ENCODE measurements around the gene INTS4.
"Not testable (repeated sequence)": the region's sequence is repeated elsewhere in the genome, so short reads cannot be mapped to it uniquely, and the experiment has no call there.

INTS4 gene, protein sequence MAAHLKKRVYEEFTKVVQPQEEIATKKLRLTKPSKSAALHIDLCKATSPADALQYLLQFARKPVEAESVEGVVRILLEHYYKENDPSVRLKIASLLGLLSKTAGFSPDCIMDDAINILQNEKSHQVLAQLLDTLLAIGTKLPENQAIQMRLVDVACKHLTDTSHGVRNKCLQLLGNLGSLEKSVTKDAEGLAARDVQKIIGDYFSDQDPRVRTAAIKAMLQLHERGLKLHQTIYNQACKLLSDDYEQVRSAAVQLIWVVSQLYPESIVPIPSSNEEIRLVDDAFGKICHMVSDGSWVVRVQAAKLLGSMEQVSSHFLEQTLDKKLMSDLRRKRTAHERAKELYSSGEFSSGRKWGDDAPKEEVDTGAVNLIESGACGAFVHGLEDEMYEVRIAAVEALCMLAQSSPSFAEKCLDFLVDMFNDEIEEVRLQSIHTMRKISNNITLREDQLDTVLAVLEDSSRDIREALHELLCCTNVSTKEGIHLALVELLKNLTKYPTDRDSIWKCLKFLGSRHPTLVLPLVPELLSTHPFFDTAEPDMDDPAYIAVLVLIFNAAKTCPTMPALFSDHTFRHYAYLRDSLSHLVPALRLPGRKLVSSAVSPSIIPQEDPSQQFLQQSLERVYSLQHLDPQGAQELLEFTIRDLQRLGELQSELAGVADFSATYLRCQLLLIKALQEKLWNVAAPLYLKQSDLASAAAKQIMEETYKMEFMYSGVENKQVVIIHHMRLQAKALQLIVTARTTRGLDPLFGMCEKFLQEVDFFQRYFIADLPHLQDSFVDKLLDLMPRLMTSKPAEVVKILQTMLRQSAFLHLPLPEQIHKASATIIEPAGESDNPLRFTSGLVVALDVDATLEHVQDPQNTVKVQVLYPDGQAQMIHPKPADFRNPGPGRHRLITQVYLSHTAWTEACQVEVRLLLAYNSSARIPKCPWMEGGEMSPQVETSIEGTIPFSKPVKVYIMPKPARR

DNA sequence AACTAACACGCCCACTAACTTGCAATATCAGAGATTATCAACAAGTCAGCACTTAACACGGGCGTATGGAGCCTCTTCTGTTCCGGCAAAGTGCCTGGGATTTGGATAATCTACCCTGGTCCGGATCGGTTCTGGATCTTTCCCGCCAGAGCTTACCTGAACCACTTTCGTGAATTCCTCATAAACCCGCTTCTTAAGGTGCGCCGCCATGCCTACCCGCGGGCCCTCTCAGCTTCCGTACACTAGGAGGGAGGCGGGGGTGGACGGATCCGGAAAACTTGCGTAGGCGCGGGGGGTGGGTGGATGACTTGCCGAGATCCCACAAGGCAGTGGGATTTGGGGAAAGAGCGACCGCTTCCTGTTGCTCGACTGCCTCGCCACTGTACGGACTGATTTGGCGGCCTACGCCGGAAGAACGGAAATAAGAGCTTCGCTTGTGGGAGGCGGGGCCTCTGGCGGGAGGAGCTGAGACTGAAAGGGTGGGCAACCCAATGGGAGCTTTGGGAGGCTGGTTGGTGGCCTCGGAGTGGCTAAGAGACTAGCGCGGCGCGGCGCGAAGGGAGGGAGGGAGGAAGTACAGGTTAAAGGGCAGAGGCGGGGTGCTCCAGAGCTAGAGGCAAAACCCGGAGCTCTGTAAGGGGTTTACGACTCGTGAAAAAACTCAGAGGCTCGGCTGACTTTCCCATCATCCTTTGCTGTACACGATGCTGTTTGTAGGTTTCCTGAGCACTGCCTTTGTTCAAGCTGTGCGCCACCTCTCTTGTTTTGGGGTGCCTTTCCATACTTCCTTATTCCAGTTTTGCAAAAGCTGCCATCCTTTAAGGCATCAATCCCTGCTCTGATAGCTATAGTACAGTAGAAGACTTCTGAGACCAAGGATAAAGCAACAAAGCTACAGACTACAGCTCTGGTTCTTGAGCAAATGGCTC lies at the start of gene INTS4:
Gene INTS4 (minus strand): TSS at position 235 of the 929 bp plus-strand sequence. CDS start 25 bp downstream, at position 210.
- H3K4me1 ChIP-seq (ENCODE audit: insufficient read depth, poor library complexity, severe bottlenecking) = no peaks in the 10 kb centered on the region
- H3K36me3 ChIP-seq (ENCODE audit: low read depth) = peaks cover 10% of the 10 kb centered on the region; the same call in 1 of the 2 replicates
- TF ChIP-seq, protein P1, sequence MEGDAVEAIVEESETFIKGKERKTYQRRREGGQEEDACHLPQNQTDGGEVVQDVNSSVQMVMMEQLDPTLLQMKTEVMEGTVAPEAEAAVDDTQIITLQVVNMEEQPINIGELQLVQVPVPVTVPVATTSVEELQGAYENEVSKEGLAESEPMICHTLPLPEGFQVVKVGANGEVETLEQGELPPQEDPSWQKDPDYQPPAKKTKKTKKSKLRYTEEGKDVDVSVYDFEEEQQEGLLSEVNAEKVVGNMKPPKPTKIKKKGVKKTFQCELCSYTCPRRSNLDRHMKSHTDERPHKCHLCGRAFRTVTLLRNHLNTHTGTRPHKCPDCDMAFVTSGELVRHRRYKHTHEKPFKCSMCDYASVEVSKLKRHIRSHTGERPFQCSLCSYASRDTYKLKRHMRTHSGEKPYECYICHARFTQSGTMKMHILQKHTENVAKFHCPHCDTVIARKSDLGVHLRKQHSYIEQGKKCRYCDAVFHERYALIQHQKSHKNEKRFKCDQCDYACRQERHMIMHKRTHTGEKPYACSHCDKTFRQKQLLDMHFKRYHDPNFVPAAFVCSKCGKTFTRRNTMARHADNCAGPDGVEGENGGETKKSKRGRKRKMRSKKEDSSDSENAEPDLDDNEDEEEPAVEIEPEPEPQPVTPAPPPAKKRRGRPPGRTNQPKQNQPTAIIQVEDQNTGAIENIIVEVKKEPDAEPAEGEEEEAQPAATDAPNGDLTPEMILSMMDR (IDR thresholded peaks at IDR 0.05; ENCODE audit: poor library complexity, severe bottlenecking) = no peak
- H3K27me3 ChIP-seq (ENCODE audit: insufficient read depth, poor library complexity, severe bottlenecking) = no peaks in the 10 kb centered on the region
- peak; percentile 99 for DNase-seq (ENCODE audit: low spot score)
- peak within 1 kb of the TSS; percentile 66 for H3K4me3 ChIP-seq (ENCODE audit: severe bottlenecking)
- peak; percentile 98 for ATAC-seq (ENCODE audit: low read depth)
- H3K27ac ChIP-seq (ENCODE audit: poor library complexity, severe bottlenecking) = peak within 1 kb of the TSS; percentile 52
- no peaks in the 10 kb centered on the region for H3K9me3 ChIP-seq (ENCODE audit: severe bottlenecking)

DNA sequence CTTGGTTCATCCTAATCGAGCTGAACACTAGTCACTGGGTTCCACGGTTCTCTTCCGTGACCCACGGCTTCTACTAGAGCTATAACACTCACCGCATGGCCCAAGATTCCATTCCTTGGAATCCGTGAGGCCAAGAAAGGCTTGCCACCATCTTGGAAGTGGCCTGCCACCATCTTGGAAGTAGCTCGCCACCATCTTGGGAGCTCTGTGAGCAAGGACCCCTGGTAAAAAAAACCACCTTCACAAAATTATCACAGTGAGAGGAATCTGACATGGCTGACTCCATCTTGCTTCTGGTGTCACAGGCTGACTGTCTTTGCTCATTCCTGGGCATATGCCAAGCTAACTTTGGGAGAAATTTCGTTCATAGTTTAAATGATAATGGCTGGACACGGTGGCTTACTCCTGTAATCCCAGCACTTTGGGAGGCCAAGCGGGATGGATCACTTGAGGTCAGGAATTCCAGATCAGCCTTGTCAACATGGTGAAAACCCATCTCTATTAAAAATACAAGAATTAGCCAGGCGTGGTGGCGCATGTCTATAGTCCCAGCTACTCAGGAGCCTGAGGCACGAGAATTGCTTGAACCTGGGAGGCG lies 47.5 kb upstream of the INTS4 start:
- no peak for ATAC-seq (ENCODE audit: low read depth)
- no peak for DNase-seq (ENCODE audit: low spot score)
- TF ChIP-seq, protein P1 (IDR thresholded peaks at IDR 0.05; ENCODE audit: poor library complexity, severe bottlenecking) = no peak

DNA sequence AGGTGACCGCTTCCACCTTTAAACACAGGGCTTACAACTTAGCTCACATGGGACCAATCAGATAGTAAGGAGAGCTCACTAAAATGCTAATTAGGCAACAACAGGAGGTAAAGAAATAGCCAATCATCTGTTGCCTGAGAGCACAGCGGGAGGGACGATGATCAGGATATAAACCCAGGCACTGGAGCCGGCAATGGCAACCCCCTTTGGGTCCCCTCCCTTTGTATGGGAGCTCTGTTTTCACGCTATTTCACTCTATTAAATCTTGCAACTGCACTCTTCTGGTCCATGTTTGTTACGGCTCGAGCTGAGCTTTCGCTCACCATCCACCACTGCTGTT lies 46.9 kb upstream of the INTS4 start:
- peak overlapping the region; percentile 90 for H3K27ac ChIP-seq (ENCODE audit: poor library complexity, severe bottlenecking)

More for the DNA sequence above, 47.5 kb upstream of the INTS4 start:
- Histone ChIP-seq H3K4me3 (ENCODE audit: severe bottlenecking) (no peak overlapping the region), H3K36me3 (ENCODE audit: low read depth) (no peaks in the 10 kb centered on the region), H3K9me3 (ENCODE audit: severe bottlenecking) (no peaks in the 10 kb centered on the region), H3K4me1 (ENCODE audit: insufficient read depth, poor library complexity, severe bottlenecking) (peaks cover 26% of the 10 kb centered on the region), H3K27me3 (ENCODE audit: insufficient read depth, poor library complexity, severe bottlenecking) (no peaks in the 10 kb centered on the region), H3K27ac (ENCODE audit: poor library complexity, severe bottlenecking) (no peak overlapping the region)

DNA sequence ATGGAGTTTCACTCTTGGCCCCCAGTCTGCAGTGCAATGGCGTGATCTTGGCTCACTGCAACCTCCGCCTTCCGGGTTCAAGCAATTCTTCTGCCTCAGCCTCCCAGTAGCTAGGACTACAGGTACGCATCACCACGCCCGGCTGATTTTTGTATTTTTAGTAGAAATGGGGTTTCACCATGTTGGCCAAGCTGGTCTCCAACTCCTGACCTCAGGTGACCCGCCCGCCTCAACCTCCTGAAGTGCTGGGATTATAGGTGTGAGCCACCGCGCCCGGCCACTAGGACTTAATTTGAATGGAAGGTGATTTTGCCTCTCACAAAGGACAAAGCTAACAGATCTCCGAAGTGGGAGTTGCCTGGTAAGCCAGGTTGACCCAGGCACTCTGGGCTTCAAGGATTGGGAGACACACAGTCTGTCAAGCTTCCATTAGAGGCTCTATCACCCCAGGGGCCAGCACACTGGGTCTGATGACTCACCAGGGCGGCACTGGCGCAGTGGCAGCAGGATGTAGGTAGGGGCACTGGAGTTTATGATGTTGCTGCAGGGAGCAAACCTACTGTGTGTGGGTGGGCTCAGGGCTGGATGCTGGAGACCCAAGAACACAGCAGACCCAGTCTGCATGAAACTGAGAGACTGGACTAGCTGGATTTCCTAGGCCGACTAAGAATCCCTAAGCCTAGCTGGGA lies 46.4 kb upstream of the INTS4 start:
- Histone ChIP-seq H3K9me3 (ENCODE audit: severe bottlenecking) (no peaks in the 10 kb centered on the region), H3K4me1 (ENCODE audit: insufficient read depth, poor library complexity, severe bottlenecking) (peaks cover 26% of the 10 kb centered on the region), H3K27me3 (ENCODE audit: insufficient read depth, poor library complexity, severe bottlenecking) (no peaks in the 10 kb centered on the region), H3K27ac (ENCODE audit: poor library complexity, severe bottlenecking) (peak overlapping the region; percentile 90), H3K36me3 (ENCODE audit: low read depth) (no peaks in the 10 kb centered on the region), H3K4me3 (ENCODE audit: severe bottlenecking) (no peak overlapping the region)
- TF ChIP-seq, protein P1 (IDR thresholded peaks at IDR 0.05; ENCODE audit: poor library complexity, severe bottlenecking) = no peak
- ATAC-seq (ENCODE audit: low read depth) (no peak), DNase-seq (ENCODE audit: low spot score) (no peak)

More for the DNA sequence above, 46.9 kb upstream of the INTS4 start:
- not testable (repeated sequence) for ATAC-seq (ENCODE audit: low read depth); H3K36me3 ChIP-seq (ENCODE audit: low read depth); DNase-seq (ENCODE audit: low spot score); H3K9me3 ChIP-seq (ENCODE audit: severe bottlenecking); H3K4me3 ChIP-seq (ENCODE audit: severe bottlenecking); H3K27me3 ChIP-seq (ENCODE audit: insufficient read depth, poor library complexity, severe bottlenecking)
- H3K4me1 ChIP-seq (ENCODE audit: insufficient read depth, poor library complexity, severe bottlenecking) = peaks cover 26% of the 10 kb centered on the region
